RWPE1 (cell line): ENCODE data around the gene SPACA4.

Experiments used
- CTCF ChIA-PET: fragments of 350-600 bp; sonication (Branson Sonifier 250); formaldehyde crosslinking; extraction: SDS; loops from one replicate; lab custom pipeline; 2021; lab: Yijun Ruan, JAX
- POLR2A ChIA-PET: fragments of 400-600 bp; formaldehyde crosslinking; extraction: SDS; loops from one replicate; lab custom pipeline; 2020; ENCODE audit warnings: antibody characterized with exemption; ENCODE audit not compliant: low non-redundant PET; lab: Yijun Ruan, JAX
- DNase-seq: peaks from one replicate; pipeline ENCODE4 v3.0.0; 2012; ENCODE audit warnings: low spot score
- H3K27ac ChIP-seq: fragments of 450-650 bp; 2 replicates; pipeline ENCODE4 v1.5.1; 2017
- CTCF ChIP-seq: fragments of 450-650 bp; conservative IDR thresholded peaks from 2 replicates; pipeline ENCODE4 v1.5.1; 2017; ENCODE audit warnings: low read depth, mild to moderate bottlenecking

The SPACA4 gene

GRCh38 chr19:48635966-48636858, 29.7 kb downstream of the SPACA4 start:
- no peak for DNase-seq
- peak overlapping the region; percentile 99 for H3K27ac ChIP-seq
- POLR2A ChIA-PET = no interaction called here
- TF ChIP-seq CTCF = no peak
- CTCF ChIA-PET = no interaction called here

DNA sequence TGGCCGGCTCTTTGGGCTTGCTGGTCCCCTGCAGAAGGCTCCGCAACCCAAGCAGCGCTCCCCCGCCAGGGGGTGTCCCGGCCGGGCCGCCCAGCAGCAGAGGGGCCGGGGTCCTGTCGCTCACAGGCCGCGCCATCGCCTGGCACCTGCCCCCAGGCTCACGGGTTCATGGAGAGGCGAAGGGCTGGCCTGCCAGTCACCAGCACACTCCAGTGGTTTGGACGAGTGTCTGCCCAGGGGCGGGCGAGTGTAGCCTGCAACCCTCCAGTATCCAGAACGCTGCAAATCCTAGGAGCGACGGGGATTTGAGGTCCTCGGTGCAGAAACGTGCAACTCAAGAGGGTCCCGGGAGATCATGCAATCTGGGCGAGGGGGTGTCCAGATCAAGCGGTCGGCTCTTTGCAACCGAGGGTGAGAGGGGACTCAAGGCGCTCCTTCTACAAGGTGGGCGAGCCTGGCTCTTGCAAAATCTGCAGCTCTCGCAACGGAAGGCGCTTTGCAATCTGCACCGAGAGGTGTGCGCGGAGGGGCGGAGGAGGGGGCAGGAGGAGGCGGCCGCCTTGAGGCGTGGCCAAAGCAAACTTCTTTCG, 30.4 kb downstream of the SPACA4 start, which contains the start of gene DBP:
Gene DBP (minus strand): TSS at position 521 of the 590 bp plus-strand sequence. CDS start 385 bp downstream, at position 136.
- no peak for DNase-seq
- POLR2A ChIA-PET = no interaction called here
- CTCF ChIA-PET = no interaction called here
- no peak for TF ChIP-seq CTCF
- H3K27ac ChIP-seq = peak within 1 kb of the TSS; percentile 99

DNA sequence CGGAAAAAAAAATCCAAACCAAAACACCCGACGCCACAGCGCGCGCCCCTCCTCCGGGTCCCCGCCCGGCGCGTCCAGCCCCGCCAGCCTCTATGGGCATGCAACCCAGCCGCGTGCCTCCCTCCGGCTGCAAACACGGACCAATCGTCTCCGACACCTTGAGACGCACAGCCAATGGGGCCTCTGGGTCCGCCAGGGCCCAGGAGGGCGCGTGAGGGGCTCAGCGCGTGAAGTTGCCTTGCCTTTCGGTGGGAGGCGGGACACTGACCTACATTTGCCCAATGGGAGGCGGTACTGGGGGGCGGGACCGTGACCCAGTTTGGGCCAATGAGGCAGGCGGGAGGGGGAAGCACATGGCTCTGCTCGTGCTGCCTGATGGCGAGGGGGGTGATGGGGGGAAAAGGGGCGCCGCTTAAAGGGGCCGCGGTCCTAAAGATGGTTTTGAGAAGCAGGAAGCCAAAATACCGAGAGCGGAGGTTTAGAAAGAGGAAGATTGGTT, 31.0 kb downstream of the SPACA4 start:
- ChIA-PET CTCF (no interaction called here), POLR2A (interaction anchor here (0.7 kb wide), 1 partner anchor 1844 kb away, joined by 3 read pairs; no protein-coding TSS in a partner anchor)
- DNase-seq = peak; percentile 98
- H3K27ac ChIP-seq = peak overlapping the region; percentile 99
- no peak for TF ChIP-seq CTCF

GRCh38 chr19:48637948-48638830, 31.6 kb downstream of the SPACA4 start:
- H3K27ac ChIP-seq = peak overlapping the region; percentile 99
- CTCF ChIA-PET = no interaction called here
- peak; percentile 97 for DNase-seq
- POLR2A ChIA-PET = interaction anchor here (0.7 kb wide), 1 partner anchor 1843 kb away, joined by 3 read pairs; no protein-coding TSS in a partner anchor
- TF ChIP-seq CTCF = no peak

GRCh38 chr19:48638831-48639381, 32.4 kb downstream of the SPACA4 start:
- CTCF ChIA-PET = interaction anchor here (0.6 kb wide), 1 partner anchor 100 kb away, joined by 3 read pairs; no protein-coding TSS in a partner anchor
- TF ChIP-seq CTCF = no peak
- POLR2A ChIA-PET = no interaction called here

More at GRCh38 chr19:48638831-48639381, 32.4 kb downstream of the SPACA4 start:
- H3K27ac ChIP-seq = peak overlapping the region; percentile 99
- DNase-seq = no peak
